Suprapubic skin (tissue), 3 donors: ENCODE results near the gene RSRC1.

ENCODE experiments used
- POLR2A ChIP-seq, 2 donors: fragments of 450-650 bp; IDR thresholded peaks; one replicate each; pipeline ENCODE4 v1.6.1; 2017; ENCODE audit warnings: antibody characterized with exemption in 2 of 2, mild to moderate bottlenecking in 2 of 2, moderate library complexity in 2 of 2
- TF ChIP-seq, protein P1 (sequence below), 2 donors: fragments of 200-600 bp in 1 of 2; fragments of 450-650 bp in 1 of 2; sonication (generic) in 1 of 2; IDR thresholded peaks; one replicate each; pipeline ENCODE4 v1.5.1; 2016 to 2019; ENCODE audit warnings: antibody characterized with exemption in 2 of 2, mild to moderate bottlenecking in 1 of 2, moderate library complexity in 1 of 2

- TF ChIP-seq POLR2A (IDR thresholded peaks at IDR 0.05), result no peak
- TF ChIP-seq, protein P1, sequence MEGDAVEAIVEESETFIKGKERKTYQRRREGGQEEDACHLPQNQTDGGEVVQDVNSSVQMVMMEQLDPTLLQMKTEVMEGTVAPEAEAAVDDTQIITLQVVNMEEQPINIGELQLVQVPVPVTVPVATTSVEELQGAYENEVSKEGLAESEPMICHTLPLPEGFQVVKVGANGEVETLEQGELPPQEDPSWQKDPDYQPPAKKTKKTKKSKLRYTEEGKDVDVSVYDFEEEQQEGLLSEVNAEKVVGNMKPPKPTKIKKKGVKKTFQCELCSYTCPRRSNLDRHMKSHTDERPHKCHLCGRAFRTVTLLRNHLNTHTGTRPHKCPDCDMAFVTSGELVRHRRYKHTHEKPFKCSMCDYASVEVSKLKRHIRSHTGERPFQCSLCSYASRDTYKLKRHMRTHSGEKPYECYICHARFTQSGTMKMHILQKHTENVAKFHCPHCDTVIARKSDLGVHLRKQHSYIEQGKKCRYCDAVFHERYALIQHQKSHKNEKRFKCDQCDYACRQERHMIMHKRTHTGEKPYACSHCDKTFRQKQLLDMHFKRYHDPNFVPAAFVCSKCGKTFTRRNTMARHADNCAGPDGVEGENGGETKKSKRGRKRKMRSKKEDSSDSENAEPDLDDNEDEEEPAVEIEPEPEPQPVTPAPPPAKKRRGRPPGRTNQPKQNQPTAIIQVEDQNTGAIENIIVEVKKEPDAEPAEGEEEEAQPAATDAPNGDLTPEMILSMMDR (IDR thresholded peaks at IDR 0.05), result no peak
These were observed 16.4 kb upstream of the RSRC1 start for GRCh38 chr3:158093526-158093925.
